Measurements from ENCODE around the gene SLC7A5.
"Not testable (repeated sequence)": the region's sequence is repeated elsewhere in the genome, so short reads cannot be mapped to it uniquely, and the experiment has no call there.

SLC7A5 gene

GRCh38 chr16:87831421-87832136 lies 37.7 kb downstream of the SLC7A5 start:
- no peak for DNase-seq

- DNase-seq, result no peak
Observed at GRCh38 chr16:87830673-87831420, 38.5 kb downstream of the SLC7A5 start.

GRCh38 chr16:87829988-87830672 lies 39.2 kb downstream of the SLC7A5 start:
- DNase-seq, result no peak

GRCh38 chr16:87829622-87829980 lies 39.7 kb downstream of the SLC7A5 start:
- no peak for DNase-seq

GRCh38 chr16:87828907-87829621 lies 40.2 kb downstream of the SLC7A5 start:
- peak; percentile 21 for DNase-seq

DNA sequence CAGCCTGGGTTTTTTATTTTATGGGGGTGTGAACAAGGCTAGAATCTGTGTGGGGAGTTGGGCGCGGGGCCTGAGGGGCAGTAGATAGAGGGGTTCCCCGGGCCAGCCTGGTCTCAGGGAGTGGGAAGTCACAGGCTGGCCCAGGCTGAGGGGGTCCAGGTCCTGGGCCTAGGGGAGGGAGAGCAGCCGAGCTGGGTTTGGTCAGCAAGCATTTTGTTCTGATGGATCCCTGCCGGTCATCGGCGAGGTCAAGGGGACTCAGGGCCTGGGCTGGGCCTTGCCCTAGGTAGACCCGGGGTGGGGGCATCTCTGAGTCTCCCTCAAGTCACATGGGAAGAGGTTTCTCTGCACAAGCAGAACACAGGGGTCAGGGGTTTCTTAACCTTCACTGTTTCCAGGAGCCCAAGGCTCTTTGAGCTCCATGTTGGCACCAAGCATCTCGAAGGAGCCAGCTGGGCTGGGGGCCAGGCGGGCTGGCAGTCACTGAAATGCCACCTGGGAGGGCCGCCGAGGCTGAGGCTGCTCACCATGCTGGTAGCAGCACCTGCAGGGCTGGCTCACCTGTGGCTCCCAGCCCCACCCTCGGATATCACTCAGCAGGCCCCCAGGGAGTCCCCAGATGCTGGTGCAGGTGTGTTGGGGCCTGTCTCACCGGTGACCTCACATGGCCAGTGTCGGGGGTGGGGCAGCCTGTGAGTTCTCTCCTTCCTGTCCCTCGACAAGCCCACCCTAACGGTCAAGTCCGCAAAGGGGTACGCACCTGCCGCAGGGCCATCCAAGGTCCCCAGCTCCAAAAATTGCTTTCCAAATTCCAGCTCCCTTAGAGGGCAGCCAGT lies 41.0 kb downstream of the SLC7A5 start:
- DNase-seq, result peak; percentile 74

DNA sequence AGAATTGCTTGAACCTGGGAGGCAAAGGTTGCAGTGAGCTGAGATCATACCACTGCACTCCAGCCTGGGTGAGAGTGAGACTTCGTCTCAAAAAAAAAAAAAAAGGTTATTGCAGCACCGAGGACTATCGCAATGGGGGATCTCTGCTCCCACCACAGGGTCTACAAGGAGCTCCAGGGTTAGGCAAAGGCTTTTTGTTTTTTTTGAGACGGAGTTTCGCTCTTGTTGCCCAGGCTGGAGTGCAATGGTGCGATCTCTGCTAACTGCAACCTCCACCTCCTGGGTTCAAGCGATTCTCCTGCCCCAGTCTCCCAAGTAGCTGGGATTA lies 41.8 kb downstream of the SLC7A5 start:
- not testable (repeated sequence) for DNase-seq

- DNase-seq, result no peak
Observed at GRCh38 chr16:87826798-87827587, 42.3 kb downstream of the SLC7A5 start.

- DNase-seq, result not testable (repeated sequence)
Observed at GRCh38 chr16:87826407-87826797, 42.9 kb downstream of the SLC7A5 start.

GRCh38 chr16:87825842-87826120 lies 43.5 kb downstream of the SLC7A5 start:
- not testable (repeated sequence) for DNase-seq

GRCh38 chr16:87824991-87825841 lies 44.1 kb downstream of the SLC7A5 start:
- DNase-seq, result no peak

- no peak for DNase-seq
Observed at GRCh38 chr16:87824016-87824990, 45.0 kb downstream of the SLC7A5 start.

- DNase-seq, result no peak
Observed at GRCh38 chr16:87823181-87823929, 46.0 kb downstream of the SLC7A5 start.

GRCh38 chr16:87822108-87822970 lies 47.0 kb downstream of the SLC7A5 start:
- no peak for DNase-seq

GRCh38 chr16:87821376-87822107 lies 47.8 kb downstream of the SLC7A5 start:
- no peak for DNase-seq

DNA sequence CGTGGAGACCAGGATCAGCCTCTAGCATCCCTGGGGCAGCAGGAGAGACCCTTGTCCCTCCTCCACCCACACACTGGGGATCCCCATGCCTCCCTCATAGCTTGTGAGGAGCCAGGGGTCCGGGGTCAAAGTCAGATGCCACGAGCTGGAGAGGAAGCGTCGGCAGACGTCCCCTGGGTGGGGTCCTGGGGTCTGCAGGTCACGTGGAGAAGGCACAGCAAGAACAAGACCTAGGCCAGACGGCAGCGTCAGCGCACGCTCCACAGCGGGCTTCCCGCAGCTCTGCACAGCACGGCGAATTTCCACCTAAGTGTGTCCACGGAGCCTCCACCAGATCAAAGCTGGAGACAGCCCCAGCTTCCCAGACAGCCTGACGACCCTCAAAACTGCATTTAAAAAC lies 49.3 kb downstream of the SLC7A5 start:
- no peak for DNase-seq

DNA sequence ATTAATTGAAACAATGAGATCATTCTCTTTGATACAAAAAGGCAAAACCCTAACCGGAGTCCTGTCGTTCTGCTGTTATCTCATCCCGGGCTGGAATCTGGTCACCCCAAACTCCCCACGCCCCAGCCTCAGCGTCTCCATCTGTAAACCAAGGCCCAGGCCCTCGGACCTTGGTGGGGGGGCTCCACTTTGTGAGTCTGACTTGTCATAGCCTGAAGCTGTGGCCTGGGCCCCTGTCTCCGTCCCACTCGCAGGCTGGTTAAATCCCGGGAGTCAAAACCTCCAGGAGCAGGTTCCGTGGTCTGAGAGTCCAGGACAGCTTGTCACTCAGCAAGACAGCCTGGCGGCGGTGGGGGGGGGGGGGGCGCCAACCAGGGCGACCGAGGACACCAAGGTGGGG lies 50.0 kb downstream of the SLC7A5 start:
- no peak for DNase-seq
